IPS-20b (cell line): ENCODE measurements around the gene RASAL2.
"Not testable (repeated sequence)": the region's sequence is repeated elsewhere in the genome, so short reads cannot be mapped to it uniquely, and the experiment has no call there.

Source experiments
- H3K27ac ChIP-seq: one replicate; pipeline ENCODE4 v1.5.1; 2013; ENCODE audit warnings: low read length
- H3K27me3 ChIP-seq: 2 replicates; pipeline ENCODE4 v1.6.1; 2013; ENCODE audit warnings: mild to moderate bottlenecking, low read length, inconsistent platforms; ENCODE audit not compliant: insufficient read depth
- H3K36me3 ChIP-seq: 2 replicates; pipeline ENCODE4 v1.6.1; 2013; ENCODE audit warnings: low read depth, mild to moderate bottlenecking, inconsistent platforms, low read length, moderate library complexity; ENCODE audit not compliant: insufficient read depth
- H3K4me1 ChIP-seq: 2 replicates; pipeline ENCODE4 v1.6.1; 2013; ENCODE audit warnings: mild to moderate bottlenecking, control low read depth, inconsistent platforms, low read length, moderate library complexity; ENCODE audit not compliant: insufficient read depth
- H3K4me3 ChIP-seq: 2 replicates; pipeline ENCODE4 v1.5.1; 2013; ENCODE audit warnings: mild to moderate bottlenecking, low read length, inconsistent platforms
- H3K9ac ChIP-seq: 2 replicates; pipeline ENCODE4 v1.6.1; 2013; ENCODE audit warnings: low read depth, mild to moderate bottlenecking, inconsistent platforms, low read length, moderate library complexity
- H3K9me3 ChIP-seq: 2 replicates; pipeline ENCODE4 v1.6.1; 2013; ENCODE audit warnings: mild to moderate bottlenecking, low read depth, low read length, inconsistent platforms; ENCODE audit not compliant: insufficient read depth

Gene RASAL2

GRCh38 chr1:178341261-178341956 lies 247.5 kb downstream of the RASAL2 start:
- Histone ChIP-seq H3K4me3 (peak overlapping the region; percentile 69), H3K36me3 (no peaks in the 10 kb centered on the region), H3K4me1 (peaks cover 55% of the 10 kb centered on the region), H3K9ac (peak overlapping the region; percentile 83), H3K27me3 (no peaks in the 10 kb centered on the region), H3K9me3 (no peaks in the 10 kb centered on the region), H3K27ac (peak overlapping the region; percentile 80)

GRCh38 chr1:178342745-178343144 lies 248.8 kb downstream of the RASAL2 start:
- Histone ChIP-seq H3K9ac (peak overlapping the region; percentile 40; the same call in 1 of the 2 replicates), H3K4me1 (peaks cover 55% of the 10 kb centered on the region), H3K4me3 (peak overlapping the region; percentile 69), H3K27ac (peak overlapping the region; percentile 17), H3K27me3 (no peaks in the 10 kb centered on the region), H3K36me3 (no peaks in the 10 kb centered on the region), H3K9me3 (no peaks in the 10 kb centered on the region)

- Histone ChIP-seq H3K9ac (peak overlapping the region; percentile 34; the same call in 1 of the 2 replicates), H3K36me3 (no peaks in the 10 kb centered on the region), H3K4me3 (peak overlapping the region; percentile 21; the same call in 1 of the 2 replicates), H3K4me1 (peaks cover 50% of the 10 kb centered on the region), H3K27me3 (no peaks in the 10 kb centered on the region), H3K9me3 (no peaks in the 10 kb centered on the region), H3K27ac (peak overlapping the region; percentile 17)
Observed at GRCh38 chr1:178344513-178345091, 250.7 kb downstream of the RASAL2 start.

GRCh38 chr1:178345238-178345637 lies 251.3 kb downstream of the RASAL2 start:
- Histone ChIP-seq H3K27ac (peak overlapping the region; percentile 33), H3K4me3 (peak overlapping the region; percentile 21; the same call in 1 of the 2 replicates), H3K9ac (peak overlapping the region; percentile 34; the same call in 1 of the 2 replicates), H3K36me3 (no peaks in the 10 kb centered on the region), H3K4me1 (peaks cover 46% of the 10 kb centered on the region), H3K27me3 (no peaks in the 10 kb centered on the region), H3K9me3 (no peaks in the 10 kb centered on the region)

GRCh38 chr1:178345807-178346206 lies 251.9 kb downstream of the RASAL2 start:
- peak overlapping the region; percentile 34; the same call in 1 of the 2 replicates for H3K9ac ChIP-seq
- H3K4me3 ChIP-seq, result no peak overlapping the region
- peak overlapping the region; percentile 33 for H3K27ac ChIP-seq
- no peaks in the 10 kb centered on the region for H3K9me3 ChIP-seq
- no peaks in the 10 kb centered on the region for H3K27me3 ChIP-seq
- no peaks in the 10 kb centered on the region for H3K36me3 ChIP-seq
- H3K4me1 ChIP-seq, result peaks cover 40% of the 10 kb centered on the region

GRCh38 chr1:178349801-178350200 lies 255.9 kb downstream of the RASAL2 start:
- Histone ChIP-seq H3K4me1 (peaks cover 8% of the 10 kb centered on the region; the same call in 1 of the 2 replicates), H3K9me3 (no peaks in the 10 kb centered on the region), H3K4me3 (no peak overlapping the region)

GRCh38 chr1:178351911-178352310 lies 258.0 kb downstream of the RASAL2 start:
- not testable (repeated sequence) for H3K9ac ChIP-seq, H3K36me3 ChIP-seq, H3K4me3 ChIP-seq, H3K27ac ChIP-seq, H3K4me1 ChIP-seq, H3K27me3 ChIP-seq, H3K9me3 ChIP-seq

More at GRCh38 chr1:178349801-178350200, 255.9 kb downstream of the RASAL2 start:
- no peaks in the 10 kb centered on the region for H3K27me3 ChIP-seq
- no peaks in the 10 kb centered on the region for H3K36me3 ChIP-seq
- no peak overlapping the region for H3K9ac ChIP-seq
- no peak overlapping the region for H3K27ac ChIP-seq

GRCh38 chr1:178352790-178353416 lies 259.0 kb downstream of the RASAL2 start:
- Histone ChIP-seq H3K4me1 (no peaks in the 10 kb centered on the region), H3K9me3 (no peaks in the 10 kb centered on the region), H3K36me3 (no peaks in the 10 kb centered on the region), H3K9ac (no peak overlapping the region), H3K27me3 (no peaks in the 10 kb centered on the region), H3K27ac (no peak overlapping the region), H3K4me3 (no peak overlapping the region)

GRCh38 chr1:178353524-178353923 lies 259.6 kb downstream of the RASAL2 start:
- no peaks in the 10 kb centered on the region for H3K27me3 ChIP-seq
- H3K9ac ChIP-seq, result no peak overlapping the region
- no peaks in the 10 kb centered on the region for H3K36me3 ChIP-seq
- H3K4me1 ChIP-seq, result no peaks in the 10 kb centered on the region
- H3K27ac ChIP-seq, result no peak overlapping the region
- H3K9me3 ChIP-seq, result no peaks in the 10 kb centered on the region
- H3K4me3 ChIP-seq, result no peak overlapping the region

GRCh38 chr1:178354816-178355215 lies 260.9 kb downstream of the RASAL2 start:
- no peak overlapping the region for H3K27ac ChIP-seq

GRCh38 chr1:178356299-178356698 lies 262.4 kb downstream of the RASAL2 start:
- H3K27ac ChIP-seq, result no peak overlapping the region
- no peak overlapping the region for H3K9ac ChIP-seq
- H3K4me1 ChIP-seq, result no peaks in the 10 kb centered on the region
- H3K4me3 ChIP-seq, result no peak overlapping the region
- peaks cover under 1% of the 10 kb centered on the region; the same call in 1 of the 2 replicates for H3K9me3 ChIP-seq
- H3K27me3 ChIP-seq, result no peaks in the 10 kb centered on the region
- no peaks in the 10 kb centered on the region for H3K36me3 ChIP-seq

More at GRCh38 chr1:178354816-178355215, 260.9 kb downstream of the RASAL2 start:
- Histone ChIP-seq H3K4me3 (no peak overlapping the region), H3K9ac (no peak overlapping the region), H3K27me3 (no peaks in the 10 kb centered on the region), H3K9me3 (no peaks in the 10 kb centered on the region), H3K4me1 (no peaks in the 10 kb centered on the region), H3K36me3 (no peaks in the 10 kb centered on the region)
